RPMI7951 (cell line): Measurements from ENCODE around the gene CLBA1. TPM values are rescaled to one million over a fixed set of nuclear protein-coding genes. Genes with fewer than 3 reads are reported as not detected.
"Not testable (repeated sequence)": the region's sequence is repeated elsewhere in the genome, so short reads cannot be mapped to it uniquely, and the experiment has no call there.

Source experiments
- DNase-seq: peaks from one replicate; pipeline ENCODE4 v3.0.0-alpha.2; 2012; ENCODE audit warnings: low read depth
- total RNA-seq: library from RNA; depleted of rRNA; stranded (reverse); fragments of >200 nt; shearing (Covaris generic); gene quantifications from 2 replicates; pipeline ENCODE4 v1.2.3, GENCODE V29; 2014

Gene CLBA1
- total RNA-seq, 1 experiment from 2014 or later: 8.2 TPM

DNA sequence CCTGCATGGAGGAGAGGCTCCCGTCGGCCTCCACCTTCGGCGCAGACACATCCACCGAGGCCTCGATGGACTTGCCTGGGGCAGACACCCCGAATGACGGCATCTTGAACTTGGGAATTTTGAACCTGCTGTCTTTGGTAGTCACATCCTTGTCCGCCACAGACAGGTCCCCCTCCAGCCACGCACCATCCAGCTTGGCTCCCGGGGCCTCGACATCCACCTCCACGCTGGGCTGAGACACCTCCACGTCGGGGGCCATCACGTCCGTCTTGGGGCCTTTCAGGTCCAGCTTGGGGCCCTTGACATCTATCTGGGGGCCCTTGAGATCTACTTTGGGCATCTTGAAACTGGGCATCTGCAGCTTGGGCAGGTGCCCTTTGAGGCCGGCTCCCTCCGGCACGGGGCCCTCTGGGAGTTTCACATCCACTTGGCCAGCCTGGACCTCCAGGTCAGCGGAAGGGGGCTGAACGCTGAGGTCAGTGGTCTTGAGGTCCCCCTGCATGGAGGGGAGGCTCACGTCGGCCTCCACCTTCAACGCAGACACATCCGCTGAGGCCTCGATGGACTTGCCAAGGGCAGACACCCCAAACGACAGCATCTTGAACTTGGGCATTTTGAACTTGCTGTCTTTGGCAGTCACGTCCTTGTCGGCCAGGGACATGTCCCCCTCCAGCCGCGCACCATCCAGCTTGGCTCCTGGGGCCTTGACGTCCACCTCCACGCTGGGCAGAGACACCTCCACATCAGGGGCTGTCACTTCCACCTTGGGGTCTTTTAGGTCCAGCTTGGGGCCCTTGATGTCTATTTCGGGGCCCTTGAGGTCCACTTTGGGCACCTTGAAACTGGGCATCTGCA is 37.5 kb upstream of the CLBA1 start:
- DNase-seq: not testable (repeated sequence)

GRCh38 chr14:104948736-104949031 is 36.9 kb upstream of the CLBA1 start:
- DNase-seq: no peak

DNA sequence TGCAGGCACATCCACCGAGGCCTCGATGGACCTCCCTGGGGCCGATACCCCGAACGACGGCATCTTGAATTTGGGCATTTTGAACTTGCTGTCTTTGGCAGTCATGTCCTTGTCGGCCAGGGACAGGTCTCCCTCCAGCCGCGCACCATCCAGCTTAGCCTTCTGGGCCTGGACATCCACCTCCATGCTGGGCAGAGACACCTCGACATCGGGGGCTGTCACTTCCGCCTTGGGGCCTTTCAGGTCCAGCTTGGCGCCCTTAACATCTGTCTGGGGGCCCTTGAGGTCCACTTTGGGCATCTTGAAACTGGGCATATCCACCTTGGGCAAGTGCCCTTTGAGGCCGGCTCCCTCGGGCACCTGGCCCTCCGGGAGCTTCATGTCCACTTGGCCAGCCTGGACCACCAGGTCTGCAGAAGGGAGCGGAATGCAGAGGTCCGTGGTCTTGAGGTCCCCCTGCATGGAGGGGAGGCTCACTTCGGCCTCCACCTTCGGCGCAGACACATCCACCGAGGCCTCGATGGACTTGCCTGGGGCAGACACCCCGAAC is 36.1 kb upstream of the CLBA1 start:
- not testable (repeated sequence) for DNase-seq

DNA sequence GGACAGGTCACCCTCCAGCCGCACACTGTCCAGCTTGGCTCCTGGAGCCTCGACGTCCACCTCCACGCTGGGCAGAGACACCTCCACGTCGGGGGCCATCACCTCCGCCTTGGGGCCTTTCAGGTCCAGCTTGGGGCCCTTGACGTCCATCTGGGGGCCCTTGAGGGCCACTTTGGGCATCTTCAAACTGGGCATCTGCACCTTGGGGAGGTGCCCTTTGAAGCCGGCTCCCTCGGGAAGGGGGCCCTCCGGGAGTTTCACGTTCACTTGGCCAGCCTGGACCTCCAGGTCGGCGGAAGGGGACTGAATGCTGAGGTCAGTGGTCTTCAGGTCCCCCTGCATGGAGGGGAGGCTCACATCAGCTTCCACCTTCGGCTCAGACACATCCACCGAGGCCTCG is 35.6 kb upstream of the CLBA1 start:
- DNase-seq: no peak

GRCh38 chr14:104950701-104951100 is 34.9 kb upstream of the CLBA1 start:
- DNase-seq: not testable (repeated sequence)

DNA sequence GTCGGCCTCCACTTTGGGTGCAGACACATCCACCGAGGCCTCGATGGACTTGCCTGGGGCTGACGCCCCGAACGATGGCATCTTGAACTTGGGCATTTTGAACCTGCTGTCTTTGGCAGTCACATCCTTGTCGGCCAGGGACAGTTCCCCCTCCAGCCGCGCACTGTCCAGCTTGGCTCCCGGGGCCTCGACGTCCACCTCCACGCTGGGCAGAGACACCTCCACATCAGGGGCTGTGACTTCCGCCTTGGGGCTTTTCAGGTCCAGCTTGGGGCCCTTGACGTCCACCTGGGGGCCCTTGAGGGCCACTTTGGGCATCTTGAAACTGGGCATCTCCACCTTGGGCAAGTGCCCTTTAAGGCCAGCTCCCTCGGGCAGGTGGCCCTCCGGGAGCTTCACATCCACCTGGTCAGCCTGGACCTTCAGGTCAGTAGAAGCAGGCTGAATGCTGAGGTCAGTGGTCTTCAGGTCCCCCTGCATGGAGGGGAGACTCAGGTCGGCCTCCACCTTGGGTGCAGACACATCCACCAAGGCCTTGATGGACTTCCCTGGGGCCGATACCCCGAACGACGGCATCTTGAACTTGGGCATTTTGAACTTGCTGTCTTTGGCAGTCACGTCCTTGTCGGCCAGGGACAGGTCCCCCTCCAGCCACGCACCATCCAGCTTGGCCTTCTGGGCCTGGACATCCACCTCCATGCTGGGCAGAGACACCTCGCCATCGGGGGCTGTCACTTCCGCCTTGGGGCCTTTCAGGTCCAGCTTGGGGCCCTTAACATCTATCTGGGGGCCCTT is 33.5 kb upstream of the CLBA1 start:
- not testable (repeated sequence) for DNase-seq

- DNase-seq: no peak
Measured at GRCh38 chr14:104953097-104953496, 32.5 kb upstream of the CLBA1 start.

GRCh38 chr14:104953896-104954656 is 31.5 kb upstream of the CLBA1 start:
- no peak for DNase-seq

DNA sequence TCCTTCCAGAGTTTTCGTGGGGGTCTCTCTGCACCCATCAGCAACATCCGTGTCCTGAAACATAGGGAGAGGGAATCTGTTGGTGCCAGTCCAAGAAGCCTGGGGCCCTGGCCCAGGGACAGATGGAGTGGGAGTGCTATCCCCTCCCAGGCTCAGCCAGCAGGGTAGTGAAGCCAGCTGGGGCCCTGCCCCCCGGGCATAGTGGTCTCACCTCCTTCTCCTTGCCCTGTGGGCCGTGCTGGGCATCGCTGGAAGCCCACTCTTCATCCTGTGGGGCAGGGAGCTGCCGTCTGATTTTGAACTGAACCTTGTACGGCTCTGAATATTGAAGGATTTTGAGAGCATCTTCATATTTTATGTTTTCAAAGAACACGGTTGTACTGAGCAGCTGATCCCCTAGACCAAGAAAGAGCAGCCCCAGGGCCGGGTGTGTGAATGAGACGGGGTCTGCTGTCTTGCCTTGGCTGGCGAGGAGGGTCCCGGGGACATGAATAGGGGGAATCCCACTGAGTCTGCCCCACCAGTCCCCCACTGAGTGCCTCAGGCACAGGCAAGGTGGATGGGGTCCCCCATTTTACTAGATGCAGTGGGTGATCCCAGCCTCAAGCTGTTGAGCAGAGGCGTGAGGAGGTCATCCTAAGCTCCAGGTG is 30.7 kb upstream of the CLBA1 start:
- DNase-seq: no peak

GRCh38 chr14:104955396-104955770 is 30.2 kb upstream of the CLBA1 start:
- no peak for DNase-seq

- no peak for DNase-seq
Measured at GRCh38 chr14:104956290-104956890, 29.2 kb upstream of the CLBA1 start.

- DNase-seq: no peak
Measured at GRCh38 chr14:104957146-104958113, 28.2 kb upstream of the CLBA1 start.

- no peak for DNase-seq
Measured at GRCh38 chr14:104964546-104964945, 21.0 kb upstream of the CLBA1 start.

DNA sequence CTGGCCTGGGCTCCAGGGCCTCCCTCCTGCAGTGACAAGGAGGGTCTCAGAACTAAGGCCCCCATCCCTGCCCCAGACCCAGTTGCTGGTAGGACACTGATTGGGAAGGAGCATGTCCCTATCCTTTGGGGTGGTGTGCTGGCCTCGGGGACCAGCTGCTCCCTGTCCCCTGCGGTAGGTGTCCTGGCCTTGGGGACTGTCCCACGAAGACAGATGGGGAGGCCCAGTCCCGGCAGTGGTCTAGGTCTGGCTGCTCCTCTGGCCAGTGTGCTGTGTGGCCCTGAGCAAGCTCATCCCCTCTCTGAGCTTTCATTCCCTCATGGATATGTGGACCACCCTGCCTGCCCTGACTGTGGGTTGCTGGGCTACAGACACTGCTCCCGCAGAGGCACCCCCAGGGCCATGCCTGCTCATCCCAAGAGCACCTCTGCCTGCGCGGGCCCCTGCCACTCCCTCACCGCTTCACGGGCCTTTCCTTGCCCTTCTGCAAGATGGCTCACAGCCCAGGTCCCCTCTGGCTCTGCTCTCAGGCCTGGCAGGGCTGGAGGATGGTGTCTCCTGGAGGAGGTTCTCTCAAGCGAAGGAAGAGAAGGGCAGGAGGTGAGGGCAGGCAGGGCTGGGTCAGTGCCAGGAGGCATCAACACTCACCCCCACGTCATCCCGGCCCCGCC is 19.9 kb upstream of the CLBA1 start:
- no peak for DNase-seq

DNA sequence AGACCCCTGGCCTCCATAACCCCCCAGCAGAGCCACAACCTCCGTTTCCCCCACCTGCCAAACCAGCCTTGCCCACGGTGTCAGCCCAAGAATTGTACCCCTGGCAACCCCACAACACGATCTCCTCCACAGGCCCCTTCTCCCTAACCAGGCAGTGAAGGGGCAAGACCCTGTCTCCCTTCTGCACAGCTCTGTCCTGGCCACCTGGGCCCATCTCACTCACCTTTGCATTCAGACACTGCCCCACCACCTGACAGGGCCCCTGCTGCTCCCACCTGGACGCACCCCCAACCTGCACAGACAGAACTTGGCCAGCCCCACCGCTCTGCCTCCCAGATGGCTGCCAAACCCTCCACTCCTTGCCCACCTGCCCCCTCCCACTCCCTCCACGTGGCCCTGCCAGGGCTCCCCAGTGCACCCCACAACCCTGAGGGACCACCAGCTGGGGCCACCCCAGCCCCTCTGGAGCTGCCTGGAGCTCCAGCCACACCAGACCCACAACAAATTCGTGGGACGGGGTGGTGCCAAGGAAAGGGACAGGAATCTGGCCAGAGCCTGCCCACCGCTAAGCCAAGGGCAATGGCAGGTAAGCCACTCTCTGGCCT is 19.2 kb upstream of the CLBA1 start:
- DNase-seq: no peak

DNA sequence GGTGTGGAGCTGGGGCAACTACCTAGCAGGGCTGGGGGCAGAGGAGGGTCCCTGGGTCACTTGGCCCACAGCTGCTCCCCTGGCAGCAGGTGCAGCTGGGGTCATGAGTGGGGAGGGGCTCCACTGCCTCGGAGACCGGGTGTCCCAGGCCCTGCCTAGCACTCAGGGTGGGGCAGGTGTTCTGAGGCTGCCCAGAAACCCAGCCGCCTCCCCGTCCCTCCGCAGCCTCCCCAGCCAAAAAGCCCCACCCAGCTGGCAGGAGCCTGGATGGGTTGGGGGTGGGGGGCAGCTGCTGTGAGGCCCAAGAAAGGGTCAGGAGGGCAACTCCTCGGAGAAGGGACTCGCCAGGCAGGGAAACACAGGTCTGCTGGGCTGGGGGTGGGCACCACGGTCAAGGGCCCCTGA is 18.6 kb upstream of the CLBA1 start:
- no peak for DNase-seq

GRCh38 chr14:104967386-104968152 is 18.0 kb upstream of the CLBA1 start:
- DNase-seq: no peak

- no peak for DNase-seq
Measured at GRCh38 chr14:104968153-104968527, 17.4 kb upstream of the CLBA1 start.
